GM19023 (cell line): ENCODE measurements around the gene CDK10.
"Not testable (repeated sequence)": the region's sequence is repeated elsewhere in the genome, so short reads cannot be mapped to it uniquely, and the experiment has no call there.

Source experiments
- ATAC-seq: cut with Tn5 transposase; IDR thresholded peaks from one replicate; pipeline ENCODE4 v1.9.1; 2021; ENCODE audit warnings: mild to moderate bottlenecking, moderate library complexity; ENCODE audit not compliant: unreplicated experiment

CDK10 gene

GRCh38 chr16:89667000-89667399, 19.5 kb upstream of the CDK10 start:
- not testable (repeated sequence) for ATAC-seq

- ATAC-seq = no peak
These were observed 18.9 kb upstream of the CDK10 start for GRCh38 chr16:89667633-89668032.

- ATAC-seq = no peak
These were observed 17.7 kb upstream of the CDK10 start for GRCh38 chr16:89668790-89669158.

GRCh38 chr16:89669755-89670154, 16.7 kb upstream of the CDK10 start:
- no peak for ATAC-seq

- no peak for ATAC-seq
These were observed 15.7 kb upstream of the CDK10 start for GRCh38 chr16:89670496-89671431.

- not testable (repeated sequence) for ATAC-seq
These were observed 14.9 kb upstream of the CDK10 start for GRCh38 chr16:89671565-89671964.

- no peak for ATAC-seq
These were observed 14.1 kb upstream of the CDK10 start for GRCh38 chr16:89672177-89672941.

GRCh38 chr16:89678258-89678657, 8.2 kb upstream of the CDK10 start:
- ATAC-seq = no peak

- no peak for ATAC-seq
These were observed 573 bp upstream of the CDK10 start for GRCh38 chr16:89685916-89686315.

GRCh38 chr16:89687092-89687940, 827 bp downstream of the CDK10 start:
- peak; percentile 51 for ATAC-seq

- ATAC-seq = no peak
These were observed 1.9 kb downstream of the CDK10 start for GRCh38 chr16:89688395-89688794.

- no peak for ATAC-seq
These were observed 2.7 kb downstream of the CDK10 start for GRCh38 chr16:89689142-89689541.

GRCh38 chr16:89689621-89690020, 3.1 kb downstream of the CDK10 start:
- ATAC-seq = not testable (repeated sequence)

GRCh38 chr16:89690392-89690901, 4.0 kb downstream of the CDK10 start:
- ATAC-seq = no peak

- ATAC-seq = no peak
These were observed 4.9 kb downstream of the CDK10 start for GRCh38 chr16:89691231-89691985.

GRCh38 chr16:89691986-89692569, 5.6 kb downstream of the CDK10 start:
- no peak for ATAC-seq

- ATAC-seq = no peak
These were observed 6.8 kb downstream of the CDK10 start for GRCh38 chr16:89693289-89693731.

- ATAC-seq = no peak
These were observed 7.7 kb downstream of the CDK10 start for GRCh38 chr16:89693931-89694783.

GRCh38 chr16:89694784-89695085, 8.2 kb downstream of the CDK10 start:
- ATAC-seq = not testable (repeated sequence)
